NCI-H1105 (cell line): Measurements from ENCODE around the gene NLRP6.
"Not testable (repeated sequence)": the region's sequence is repeated elsewhere in the genome, so short reads cannot be mapped to it uniquely, and the experiment has no call there.

Experiments
- DNase-seq: peaks from one replicate; lab custom pipeline; 2025; lab: John Stamatoyannopoulos, UW

NLRP6 gene

DNA sequence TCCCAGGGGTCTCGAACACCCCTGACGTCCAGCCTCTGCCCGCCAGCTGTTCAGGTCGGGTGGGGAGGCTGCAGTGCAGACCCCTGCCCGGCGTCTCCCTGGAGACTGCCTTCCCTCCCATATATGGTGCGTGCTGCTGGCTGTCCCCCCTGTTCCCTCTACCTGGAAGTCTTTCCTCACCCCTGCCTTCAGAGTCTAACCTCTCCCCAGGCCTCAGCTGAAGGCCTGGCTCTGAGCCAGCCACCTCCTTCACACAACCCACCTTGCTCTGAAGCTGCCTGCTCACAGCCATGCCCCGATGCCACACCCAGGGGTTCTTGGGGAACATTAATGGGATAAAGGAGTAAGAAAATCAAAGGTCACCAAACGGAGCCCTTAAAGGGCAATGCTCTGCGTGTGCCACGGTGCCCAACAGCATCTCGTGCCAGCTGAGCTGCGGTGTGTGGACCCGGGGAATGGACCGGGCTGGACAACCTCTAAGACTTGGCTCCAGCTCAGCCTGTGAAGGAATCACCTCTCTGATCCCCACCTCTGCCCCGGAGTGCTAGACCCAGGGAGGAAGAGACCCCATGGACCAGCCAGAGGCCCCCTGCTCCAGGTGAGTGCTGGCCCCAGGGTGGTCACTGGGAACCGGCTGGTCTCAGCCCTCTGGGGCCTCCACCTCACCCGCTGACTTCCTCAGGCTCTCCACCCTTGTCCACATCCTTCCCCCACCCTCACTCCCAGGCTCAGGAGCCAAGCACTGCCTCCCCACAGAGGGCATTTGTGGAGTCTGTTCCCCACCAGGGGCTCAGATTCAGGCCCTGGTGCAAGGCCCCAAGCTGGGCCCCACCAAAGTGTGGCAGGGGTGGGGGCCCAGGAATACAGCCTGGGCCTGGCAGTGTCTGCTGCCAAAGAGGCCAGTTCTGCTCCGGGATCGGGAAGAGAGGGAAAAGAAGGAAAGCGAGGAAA, at the start of gene NLRP6:
Gene NLRP6, plus strand, starts transcription at position 407 of the 951 bp plus-strand sequence. Its CDS starts 163 bp downstream, at position 570.
- no peak for DNase-seq

- DNase-seq: no peak
These were observed 47.8 kb upstream of the NLRP6 start for GRCh38 chr11:230431-230830.

- DNase-seq: no peak
These were observed 45.2 kb upstream of the NLRP6 start for GRCh38 chr11:232783-233565.

GRCh38 chr11:235180-235579, 43.0 kb upstream of the NLRP6 start:
- no peak for DNase-seq

DNA sequence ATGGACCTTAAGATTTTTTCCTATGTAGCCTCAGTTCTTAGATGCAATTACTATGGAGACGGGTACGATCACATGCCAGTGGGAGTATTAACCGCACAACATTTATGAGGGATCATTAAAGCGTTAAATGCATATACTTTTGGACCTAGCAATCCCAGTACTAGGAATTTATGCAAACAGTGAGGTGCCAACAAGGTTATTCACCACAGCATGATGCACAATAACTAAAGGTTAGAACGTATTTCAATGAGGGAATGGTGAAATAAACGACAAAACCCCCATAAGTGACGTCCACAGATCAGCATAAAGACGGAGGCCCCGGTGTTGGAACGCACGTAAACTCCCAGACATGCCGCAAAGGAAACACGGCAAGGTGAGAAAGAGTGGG, 42.6 kb upstream of the NLRP6 start:
- no peak for DNase-seq

DNA sequence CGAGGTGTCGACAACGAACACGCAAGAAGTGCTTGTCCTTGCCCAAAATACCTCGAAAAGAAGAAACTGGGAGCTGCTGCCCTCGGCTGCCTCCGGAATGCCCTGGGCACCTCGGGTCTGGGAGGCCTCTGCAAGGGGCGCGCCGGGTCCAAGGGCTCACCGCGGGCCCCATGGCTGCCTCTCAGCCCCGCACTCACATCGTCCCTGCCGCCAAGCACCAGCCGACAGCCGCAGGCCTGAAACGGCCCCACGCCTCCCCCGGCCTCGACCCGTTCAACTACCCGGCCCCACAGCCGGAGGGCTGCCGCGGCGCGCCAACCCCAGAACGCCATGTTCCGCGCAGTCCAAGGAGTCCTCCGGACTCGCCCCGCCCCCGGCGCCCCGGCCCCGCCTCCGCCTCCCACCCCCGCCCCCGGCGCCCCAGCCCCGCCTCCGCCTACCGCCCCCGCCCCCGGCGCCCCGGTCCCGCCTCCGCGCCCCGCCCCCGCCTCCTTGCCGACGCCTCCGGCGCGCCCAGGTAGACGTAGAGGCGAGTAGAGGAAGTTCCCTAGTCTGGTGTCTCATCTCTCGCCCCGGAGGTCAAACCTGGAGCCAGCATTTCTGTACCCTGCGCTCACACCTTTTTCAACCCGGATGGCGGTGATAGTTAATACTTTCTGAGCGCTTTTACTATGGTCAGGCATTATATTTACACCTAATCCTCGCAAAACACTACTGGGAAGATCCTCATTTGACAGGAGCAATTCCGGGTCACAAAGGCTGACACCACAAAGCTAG, 42.0 kb upstream of the NLRP6 start, which contains the start of gene SIRT3:
Gene SIRT3, minus strand, starts transcription at position 346 of the 777 bp plus-strand sequence. Its CDS starts 14 bp downstream, at position 332.
- DNase-seq: peak; percentile 73

- peak; percentile 70 for DNase-seq
These were observed 41.1 kb upstream of the NLRP6 start, which contains the start of gene PSMD13 for GRCh38 chr11:236774-237767. Gene PSMD13 (plus strand): TSS chr11:236976. CDS start chr11:237050, 74 bp downstream.

- DNase-seq: not testable (repeated sequence)
These were observed 39.9 kb upstream of the NLRP6 start for GRCh38 chr11:238346-238745.

GRCh38 chr11:240315-240714, 37.9 kb upstream of the NLRP6 start:
- DNase-seq: no peak

GRCh38 chr11:241634-242033, 36.6 kb upstream of the NLRP6 start:
- DNase-seq: no peak

- DNase-seq: no peak
These were observed 33.8 kb upstream of the NLRP6 start for GRCh38 chr11:244376-244775.

DNA sequence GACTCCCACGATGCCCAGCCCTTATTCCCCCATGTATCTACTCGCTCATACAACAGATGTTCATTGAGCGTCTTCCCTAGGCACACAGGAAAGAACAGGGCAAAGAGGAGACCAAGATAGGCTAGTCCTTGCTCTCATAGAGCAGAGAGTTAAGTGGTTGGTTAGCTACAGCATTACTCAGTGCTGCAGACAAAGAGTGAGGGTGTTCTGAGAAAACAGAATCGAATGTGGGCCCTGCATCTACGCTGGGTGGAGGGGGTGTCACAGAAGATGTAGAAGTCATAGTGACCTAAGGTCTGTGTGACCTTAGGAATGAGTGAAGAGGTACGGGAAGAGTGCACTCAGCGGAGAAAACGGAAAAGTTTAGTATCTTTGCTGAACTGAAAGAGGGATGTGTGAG, 29.1 kb upstream of the NLRP6 start:
- no peak for DNase-seq

- no peak for DNase-seq
These were observed 27.9 kb upstream of the NLRP6 start for GRCh38 chr11:250274-250673.

GRCh38 chr11:250740-251299, 27.4 kb upstream of the NLRP6 start:
- DNase-seq: no peak

- no peak for DNase-seq
These were observed 26.7 kb upstream of the NLRP6 start for GRCh38 chr11:251550-251949.

GRCh38 chr11:252666-253065, 25.5 kb upstream of the NLRP6 start:
- no peak for DNase-seq

DNA sequence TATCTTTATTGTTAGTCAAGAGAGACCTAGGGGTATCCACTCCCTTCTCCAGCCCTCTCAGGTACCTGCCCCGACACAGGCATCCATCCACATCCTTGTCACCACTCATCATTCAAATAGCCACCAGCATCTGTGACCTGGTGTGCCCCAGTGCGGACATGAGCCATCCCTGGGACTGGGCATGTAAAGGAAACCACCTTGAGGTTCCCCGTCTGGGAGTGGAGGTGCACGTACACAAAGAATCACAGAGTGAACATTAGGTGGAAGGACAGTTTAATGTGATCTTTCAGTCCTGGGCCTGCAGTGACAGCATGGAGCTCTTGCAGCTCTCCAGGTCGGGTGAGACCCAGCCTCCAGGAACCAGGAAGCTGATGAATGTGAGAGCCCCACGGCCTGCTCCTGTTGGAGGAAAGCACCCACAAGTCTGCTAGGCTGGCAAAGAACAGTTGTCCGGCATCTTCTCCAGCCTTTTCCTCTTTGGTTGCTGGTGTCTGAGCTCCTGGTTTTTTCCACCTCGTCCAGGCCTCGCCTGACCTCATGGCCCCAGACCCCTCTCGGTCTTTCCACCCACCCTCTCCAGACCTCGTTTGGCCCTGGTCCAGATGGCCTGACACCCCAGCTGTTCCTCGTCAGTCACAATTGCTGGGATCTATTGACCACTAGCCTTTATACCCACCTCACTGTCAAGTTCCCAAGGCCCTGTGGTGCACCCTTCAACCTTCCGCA, 24.9 kb upstream of the NLRP6 start:
- no peak for DNase-seq

DNA sequence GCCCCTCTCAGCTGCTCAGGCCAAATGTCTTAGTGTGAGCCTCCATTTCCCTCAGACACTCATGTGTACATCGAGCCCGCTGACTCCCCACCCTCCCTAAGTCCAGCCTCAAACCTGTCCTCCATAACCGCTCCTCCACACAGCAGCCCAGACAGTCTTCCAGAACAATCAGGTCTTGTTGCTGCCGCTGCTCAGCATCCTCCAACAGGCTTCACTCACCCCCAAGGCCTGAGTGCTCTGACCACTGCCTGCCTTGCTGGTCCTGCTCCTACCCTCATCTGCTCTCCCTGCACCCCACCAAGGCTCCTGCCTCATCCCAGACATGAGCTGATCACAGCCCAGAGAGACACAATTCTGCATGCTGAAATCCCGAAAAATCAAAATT, 24.3 kb upstream of the NLRP6 start:
- DNase-seq: no peak

GRCh38 chr11:255176-255575, 23.0 kb upstream of the NLRP6 start:
- no peak for DNase-seq

DNA sequence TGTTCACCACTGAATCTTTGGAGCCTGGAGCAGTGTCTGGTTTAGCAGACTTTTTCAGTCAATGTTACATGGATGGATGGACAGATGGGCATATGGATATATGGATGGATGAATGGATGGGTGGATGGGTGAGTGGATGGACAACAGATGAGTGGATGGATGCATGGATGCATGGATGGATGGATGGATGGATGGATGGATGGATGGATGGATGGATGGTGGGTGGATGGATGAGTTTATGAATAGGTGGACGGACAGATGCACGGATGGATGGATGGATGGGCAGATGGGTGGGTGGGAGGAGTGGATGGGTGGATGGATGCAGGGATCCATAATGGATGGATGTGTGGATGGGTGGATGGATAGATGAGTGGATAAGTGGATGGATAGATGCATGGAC, 22.4 kb upstream of the NLRP6 start:
- no peak for DNase-seq
